Measurements from ENCODE around the gene ATP5MG. TPM values are rescaled to one million over a fixed set of nuclear protein-coding genes. Genes with fewer than 3 reads are reported as not detected.

Gene ATP5MG
- total RNA-seq, 1 donor: 31.1 TPM

GRCh38 chr11:118450451-118450850, 49.0 kb downstream of the ATP5MG start:
- Histone ChIP-seq H4K20me1 (ENCODE audit: insufficient read depth, low read length) (peaks cover 54% of the 10 kb centered on the region), H3K4me3 (ENCODE audit: insufficient read depth, low read length) (no peak overlapping the region), H3K79me2 (ENCODE audit: insufficient read depth, low read length) (peaks cover 94% of the 10 kb centered on the region), H3K27me3 (ENCODE audit: insufficient read depth, low read length) (no peaks in the 10 kb centered on the region), H3K9me3 (ENCODE audit: low read depth, low read length) (no peaks in the 10 kb centered on the region), H3K27ac (ENCODE audit: low read depth, low read length) (no peak overlapping the region), H3K4me1 (ENCODE audit: insufficient read depth, low read length) (peaks cover 11% of the 10 kb centered on the region), H3K36me3 (ENCODE audit: insufficient read depth, low read length) (no peaks in the 10 kb centered on the region), H3K4me2 (ENCODE audit: insufficient read depth, low read length) (no peak overlapping the region), H2AFZ (ENCODE audit: low read length) (no peak overlapping the region)
- DNase-seq (ENCODE audit: insufficient read length, low spot score, missing footprints): no peak
- TF ChIP-seq, protein P1, sequence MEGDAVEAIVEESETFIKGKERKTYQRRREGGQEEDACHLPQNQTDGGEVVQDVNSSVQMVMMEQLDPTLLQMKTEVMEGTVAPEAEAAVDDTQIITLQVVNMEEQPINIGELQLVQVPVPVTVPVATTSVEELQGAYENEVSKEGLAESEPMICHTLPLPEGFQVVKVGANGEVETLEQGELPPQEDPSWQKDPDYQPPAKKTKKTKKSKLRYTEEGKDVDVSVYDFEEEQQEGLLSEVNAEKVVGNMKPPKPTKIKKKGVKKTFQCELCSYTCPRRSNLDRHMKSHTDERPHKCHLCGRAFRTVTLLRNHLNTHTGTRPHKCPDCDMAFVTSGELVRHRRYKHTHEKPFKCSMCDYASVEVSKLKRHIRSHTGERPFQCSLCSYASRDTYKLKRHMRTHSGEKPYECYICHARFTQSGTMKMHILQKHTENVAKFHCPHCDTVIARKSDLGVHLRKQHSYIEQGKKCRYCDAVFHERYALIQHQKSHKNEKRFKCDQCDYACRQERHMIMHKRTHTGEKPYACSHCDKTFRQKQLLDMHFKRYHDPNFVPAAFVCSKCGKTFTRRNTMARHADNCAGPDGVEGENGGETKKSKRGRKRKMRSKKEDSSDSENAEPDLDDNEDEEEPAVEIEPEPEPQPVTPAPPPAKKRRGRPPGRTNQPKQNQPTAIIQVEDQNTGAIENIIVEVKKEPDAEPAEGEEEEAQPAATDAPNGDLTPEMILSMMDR (IDR thresholded peaks at IDR 0.05; ENCODE audit: extremely low read depth, low read depth, low read length): no peak

Other genes with a start within 250 kb of the ATP5MG start
- gene SCN4B, start 248.8 kb upstream of the ATP5MG start, total RNA-seq: under 0.01 and 0.36 TPM in 2 replicates
- gene SCN2B, start 225.0 kb upstream of the ATP5MG start, total RNA-seq: not detected in 2 replicates
- gene JAML, start 176.6 kb upstream of the ATP5MG start, total RNA-seq: not detected in 2 replicates
- gene MPZL3, start 149.2 kb upstream of the ATP5MG start, total RNA-seq: 1.5 and 1.8 TPM in 2 replicates
- gene MPZL2, start 137.3 kb upstream of the ATP5MG start, total RNA-seq: not detected in 2 replicates
- not detected in 2 replicates for gene CD3E, start 96.9 kb upstream of the ATP5MG start, total RNA-seq
- gene CD3D, start 58.9 kb upstream of the ATP5MG start, total RNA-seq: not detected in 2 replicates
- not detected in 2 replicates for gene CD3G, start 57.3 kb upstream of the ATP5MG start, total RNA-seq
- gene UBE4A, start 42.0 kb upstream of the ATP5MG start, total RNA-seq: 63.0 and 63.4 TPM in 2 replicates
- 38.4 and 49.5 TPM in 2 replicates for gene KMT2A, start 34.9 kb downstream of the ATP5MG start, total RNA-seq
- gene TTC36, start 125.9 kb downstream of the ATP5MG start, total RNA-seq: 1.1 and 1.2 TPM in 2 replicates
- 10.1 and 11.2 TPM in 2 replicates for gene TMEM25, start 129.6 kb downstream of the ATP5MG start, total RNA-seq
- 31.8 and 37.7 TPM in 2 replicates for gene IFT46, start 164.3 kb downstream of the ATP5MG start, total RNA-seq
- 162 and 172 TPM in 2 replicates for gene ARCN1, start 170.8 kb downstream of the ATP5MG start, total RNA-seq
- 86.9 and 96.3 TPM in 2 replicates for gene PHLDB1, start 206.0 kb downstream of the ATP5MG start, total RNA-seq